ENCODE data around the gene ZNF385A.

DNA sequence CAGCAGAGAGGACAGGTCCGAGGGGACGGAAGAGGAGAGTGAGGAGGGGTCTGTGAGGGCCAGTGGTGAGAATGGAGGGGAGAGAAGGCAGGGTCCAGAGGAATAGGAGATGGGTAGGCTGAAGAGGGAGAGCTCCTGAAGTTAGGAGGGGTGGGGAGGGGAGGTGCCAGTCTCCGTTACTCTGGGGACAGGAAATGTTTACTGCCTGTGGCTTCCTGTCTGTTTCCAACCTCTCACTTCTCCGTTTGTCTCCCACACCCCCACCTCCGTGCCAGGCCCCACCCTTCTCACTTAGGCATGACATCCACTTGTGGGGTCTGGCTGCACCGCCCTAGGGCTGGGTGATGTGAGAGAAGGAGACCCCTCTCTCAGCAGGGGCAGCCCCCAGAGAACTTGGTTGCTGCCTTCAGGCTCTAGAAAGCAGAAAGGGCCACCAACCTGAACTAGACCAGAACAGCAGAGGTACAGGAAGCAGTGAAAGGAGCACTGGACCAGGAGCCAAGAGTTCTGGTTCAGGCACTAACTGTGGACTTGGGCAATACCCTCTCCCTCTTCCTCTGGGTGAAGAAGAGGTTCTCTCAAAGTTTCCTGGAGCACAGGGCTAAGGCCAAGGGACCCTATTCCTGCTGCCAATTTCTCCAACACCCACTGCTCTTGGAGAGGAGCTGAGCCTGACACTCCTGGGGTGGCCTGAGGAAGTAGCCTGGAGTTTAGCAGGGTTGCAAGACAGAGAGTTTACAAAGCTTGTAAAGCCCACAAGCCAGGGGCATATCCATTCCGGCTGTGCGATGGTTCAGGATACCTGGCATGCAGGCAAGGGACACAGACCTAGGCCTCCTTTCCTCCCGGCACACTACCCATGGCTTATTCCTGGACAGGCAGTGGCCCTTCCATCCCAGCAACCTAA lies 29.0 kb upstream of the ZNF385A start:
- no peak for TF ChIP-seq GATA3 (IDR thresholded peaks at IDR 0.05; ENCODE audit: low read depth, low read length)
- no peak for TF ChIP-seq GATA2 (IDR thresholded peaks at IDR 0.05; ENCODE audit: low read depth, low read length)

Measured in SH-SY5Y (cell line).